Dedifferentiated amniotic fluid mesenchymal stem cell (primary cell): ENCODE results near the gene NDFIP2.
A peak's percentile ranks its signal among the peaks of the same experiment; 100 is the strongest.

Experiments used
- DNase-seq: peaks from one replicate; pipeline ENCODE4 v3.0.0-alpha.2; 2016; ENCODE audit errors: extremely low spot score

NDFIP2 gene

GRCh38 chr13:79480954-79481684 lies at the start of gene NDFIP2:
TSS of gene NDFIP2 (plus strand) at chr13:79481155. CDS start at chr13:79481204, 49 bp downstream.
- DNase-seq: peak; percentile 61

- DNase-seq: no peak
Observed at GRCh38 chr13:79432086-79432485, 48.9 kb upstream of the NDFIP2 start.

GRCh38 chr13:79432992-79433391 lies 48.0 kb upstream of the NDFIP2 start:
- DNase-seq: no peak

- DNase-seq: peak; percentile 20
Observed at GRCh38 chr13:79434556-79434955, 46.4 kb upstream of the NDFIP2 start.

GRCh38 chr13:79435561-79435990 lies 45.4 kb upstream of the NDFIP2 start:
- no peak for DNase-seq

GRCh38 chr13:79439275-79439674 lies 41.7 kb upstream of the NDFIP2 start:
- no peak for DNase-seq

- DNase-seq: no peak
Observed at GRCh38 chr13:79440958-79441528, 39.9 kb upstream of the NDFIP2 start.

GRCh38 chr13:79442221-79442620 lies 38.7 kb upstream of the NDFIP2 start:
- DNase-seq: no peak

GRCh38 chr13:79442706-79443105 lies 38.2 kb upstream of the NDFIP2 start:
- no peak for DNase-seq

GRCh38 chr13:79445968-79446645 lies 34.8 kb upstream of the NDFIP2 start:
- no peak for DNase-seq

GRCh38 chr13:79447141-79447540 lies 33.8 kb upstream of the NDFIP2 start:
- no peak for DNase-seq

GRCh38 chr13:79447741-79448140 lies 33.2 kb upstream of the NDFIP2 start:
- DNase-seq: no peak

GRCh38 chr13:79448413-79448812 lies 32.5 kb upstream of the NDFIP2 start:
- no peak for DNase-seq

GRCh38 chr13:79450110-79450509 lies 30.8 kb upstream of the NDFIP2 start:
- DNase-seq: no peak

- DNase-seq: peak; percentile 69
Observed at GRCh38 chr13:79451500-79451962, 29.4 kb upstream of the NDFIP2 start.

GRCh38 chr13:79452239-79452913 lies 28.6 kb upstream of the NDFIP2 start:
- DNase-seq: no peak

GRCh38 chr13:79455331-79455730 lies 25.6 kb upstream of the NDFIP2 start:
- no peak for DNase-seq

- DNase-seq: no peak
Observed at GRCh38 chr13:79456051-79456450, 24.9 kb upstream of the NDFIP2 start.

- no peak for DNase-seq
Observed at GRCh38 chr13:79456656-79457365, 24.1 kb upstream of the NDFIP2 start.

GRCh38 chr13:79457390-79457789 lies 23.6 kb upstream of the NDFIP2 start:
- DNase-seq: no peak

- DNase-seq: no peak
Observed at GRCh38 chr13:79457948-79458347, 23.0 kb upstream of the NDFIP2 start.

GRCh38 chr13:79458436-79458835 lies 22.5 kb upstream of the NDFIP2 start:
- no peak for DNase-seq
